CD4-positive, alpha-beta T cell treated with Interleukin-1 beta for 1 hour (primary cell): ENCODE results near the gene CD79A.
A peak's percentile ranks its signal among the peaks of the same experiment; 100 is the strongest.
"Not testable (repeated sequence)": the region's sequence is repeated elsewhere in the genome, so short reads cannot be mapped to it uniquely, and the experiment has no call there.

Experiments
- DNase-seq, 2 donors: peaks; one replicate each; pipeline ENCODE4 v3.0.0-alpha.2; 2020 to 2022

CD79A gene

GRCh38 chr19:41863209-41863931 lies 13.7 kb upstream of the CD79A start:
- no peak for DNase-seq

- DNase-seq = no peak
Measured at GRCh38 chr19:41864374-41864773, 12.7 kb upstream of the CD79A start.

GRCh38 chr19:41866284-41866683 lies 10.8 kb upstream of the CD79A start:
- no peak for DNase-seq

GRCh38 chr19:41868120-41868988 lies 8.7 kb upstream of the CD79A start:
- no peak for DNase-seq

- DNase-seq = no peak
Measured at GRCh38 chr19:41868989-41869300, 8.1 kb upstream of the CD79A start.

- no peak for DNase-seq
Measured at GRCh38 chr19:41869374-41869955, 7.6 kb upstream of the CD79A start.

GRCh38 chr19:41870401-41870873 lies 6.6 kb upstream of the CD79A start:
- DNase-seq = no peak

- DNase-seq = peak; percentile 64 to 70
Measured at GRCh38 chr19:41871573-41872383, 5.3 kb upstream of the CD79A start.

- DNase-seq = no peak
Measured at GRCh38 chr19:41872384-41872774, 4.7 kb upstream of the CD79A start.

GRCh38 chr19:41872775-41873647 lies 4.1 kb upstream of the CD79A start:
- peak; percentile 68 to 69 for DNase-seq

GRCh38 chr19:41875973-41876372 lies 1.1 kb upstream of the CD79A start:
- not testable (repeated sequence) for DNase-seq

- DNase-seq = peak in 1 of 2 donors; percentile 54
Measured at GRCh38 chr19:41877916-41878905, 1.1 kb downstream of the CD79A start.

- DNase-seq = no peak
Measured at GRCh38 chr19:41879080-41879479, 2.0 kb downstream of the CD79A start.

- no peak for DNase-seq
Measured at GRCh38 chr19:41879670-41880328, 2.7 kb downstream of the CD79A start.

GRCh38 chr19:41880329-41880708 lies 3.2 kb downstream of the CD79A start:
- no peak for DNase-seq

- peak; percentile 55 to 57 for DNase-seq
Measured at GRCh38 chr19:41882568-41883462, 5.7 kb downstream of the CD79A start, which contains the start of gene ARHGEF1. ARHGEF1 (plus strand) TSS chr19:41883184; CDS start chr19:41888083, 4,899 bp downstream.

- DNase-seq = no peak
Measured at GRCh38 chr19:41883463-41883820, 6.4 kb downstream of the CD79A start.

- DNase-seq = peak; percentile 90 to 95
Measured at GRCh38 chr19:41883821-41884733, 7.0 kb downstream of the CD79A start.
